Right renal pelvis (tissue), 4 donors: ENCODE results near the gene TMEM63A. TPM values are rescaled to one million over a fixed set of nuclear protein-coding genes. Genes with fewer than 3 reads are reported as not detected.
"Not testable (repeated sequence)": the region's sequence is repeated elsewhere in the genome, so short reads cannot be mapped to it uniquely, and the experiment has no call there.

Experiments
- DNase-seq, 4 donors: peaks; one replicate each; pipeline ENCODE4 v3.0.0-alpha.2; 2013; ENCODE audit warnings: low read depth in 4 of 4, low spot score in 3 of 4, missing footprints in 1 of 4
- polyA plus RNA-seq, 4 donors: library from polyadenylated mRNA; unstranded; fragments of 120-200 nt; gene quantifications; one replicate each; pipeline ENCODE4 v1.2.1, GENCODE V29; 2013; ENCODE audit not compliant: insufficient read length in 4 of 4

TMEM63A gene
- polyA plus RNA-seq, 4 donors, result 41.8 to 62.8 (median 47.9) TPM

GRCh38 chr1:225909477-225909876, 27.3 kb upstream of the TMEM63A start:
- DNase-seq, result no peak

GRCh38 chr1:225908773-225909172, 26.6 kb upstream of the TMEM63A start:
- DNase-seq, result no peak

- DNase-seq, result no peak
These were observed 25.9 kb upstream of the TMEM63A start for GRCh38 chr1:225908013-225908640.

GRCh38 chr1:225907341-225907740, 25.2 kb upstream of the TMEM63A start:
- no peak for DNase-seq

GRCh38 chr1:225906467-225906866, 24.3 kb upstream of the TMEM63A start:
- DNase-seq, result no peak

GRCh38 chr1:225903623-225904022, 21.4 kb upstream of the TMEM63A start:
- DNase-seq, result no peak

GRCh38 chr1:225899044-225899925, 17.1 kb upstream of the TMEM63A start:
- DNase-seq, result no peak

- DNase-seq, result no peak
These were observed 15.7 kb upstream of the TMEM63A start for GRCh38 chr1:225897595-225898514.

- no peak for DNase-seq
These were observed 14.9 kb upstream of the TMEM63A start for GRCh38 chr1:225896937-225897549.

GRCh38 chr1:225896494-225896893, 14.3 kb upstream of the TMEM63A start:
- no peak for DNase-seq

GRCh38 chr1:225892307-225892706, 10.1 kb upstream of the TMEM63A start:
- no peak for DNase-seq

GRCh38 chr1:225891229-225891972, 9.2 kb upstream of the TMEM63A start:
- DNase-seq, result peak in 1 of 4 donors; percentile 43

GRCh38 chr1:225890346-225891228, 8.4 kb upstream of the TMEM63A start:
- no peak for DNase-seq

- DNase-seq, result no peak
These were observed 7.6 kb upstream of the TMEM63A start for GRCh38 chr1:225889743-225890142.

GRCh38 chr1:225888898-225889601, 6.9 kb upstream of the TMEM63A start, which contains the start of gene LEFTY1:
Gene LEFTY1 (minus strand): TSS chr1:225889146. CDS start chr1:225889066, 80 bp downstream.
- peak in 3 of 4 donors; percentile 78 to 84 (median 83) for DNase-seq

- no peak for DNase-seq
These were observed 6.2 kb upstream of the TMEM63A start for GRCh38 chr1:225888289-225888897.

GRCh38 chr1:225887554-225888288, 5.5 kb upstream of the TMEM63A start:
- not testable (repeated sequence) for DNase-seq
